PFSK-1 (cell line): Measurements from ENCODE around the gene TTLL5.

Experiments used
- FOXP2 ChIP-seq: optimal IDR thresholded peaks from 2 replicates; pipeline ENCODE3; 2011; ENCODE audit warnings: borderline replicate concordance, control low read depth, inconsistent platforms; ENCODE audit not compliant: insufficient read depth; ENCODE audit errors: extremely low read length, extremely low read depth
- POLR2AphosphoS5 ChIP-seq: IDR thresholded peaks from 2 replicates; pipeline ENCODE4 v1.6.1; 2012; ENCODE audit warnings: low read depth, mild to moderate bottlenecking, control low read depth, low read length, moderate library complexity
- REST ChIP-seq, 2 experiments: IDR thresholded peaks; 2 replicates each; pipeline versions ENCODE4 v1.6.1 to v1.8.0; 2011 to 2012; ENCODE audit warnings: low read depth in 2 of 2, low read length in 2 of 2, control low read depth in 1 of 2, inconsistent platforms in 1 of 2, mild to moderate bottlenecking in 1 of 2, moderate library complexity in 1 of 2; ENCODE audit not compliant: insufficient read depth in 1 of 2
- SIN3A ChIP-seq: IDR thresholded peaks from 2 replicates; pipeline ENCODE4 v1.6.1; 2012; ENCODE audit warnings: mild to moderate bottlenecking, low read length, moderate library complexity, borderline replicate concordance; ENCODE audit not compliant: insufficient read depth
- TAF1 ChIP-seq: IDR thresholded peaks from 2 replicates; pipeline ENCODE4 v1.6.1; 2012; ENCODE audit warnings: low read length, control low read depth, borderline replicate concordance; ENCODE audit not compliant: insufficient read depth

GRCh38 chr14:75626863-75627262 lies 34.2 kb upstream of the TTLL5 start:
- TF ChIP-seq TAF1 (no peak), SIN3A (no peak), POLR2AphosphoS5 (no peak), REST (IDR thresholded peaks at IDR 0.05; ENCODE audit: insufficient read depth in 1 of 2, low read depth in 2 of 2, low read length in 2 of 2) (no peak), FOXP2 (no peak)
